Head of caudate nucleus (tissue), 42 donors: ENCODE results near the gene XYLT2.
"Not testable (repeated sequence)": the region's sequence is repeated elsewhere in the genome, so short reads cannot be mapped to it uniquely, and the experiment has no call there.

Experiments
- DNase-seq, 42 donors: peaks; one replicate each; pipeline versions ENCODE4 v3.0.0 to v3.0.0-alpha.2; 2020 to 2021; ENCODE audit warnings: mixed read lengths in 7 of 42
- intact Hi-C: fragments of 100-400 bp; cut with DNase I; formaldehyde crosslinking; loops from one replicate; pipeline ENCODE4 v1.15.0; 2022

Gene XYLT2

DNA sequence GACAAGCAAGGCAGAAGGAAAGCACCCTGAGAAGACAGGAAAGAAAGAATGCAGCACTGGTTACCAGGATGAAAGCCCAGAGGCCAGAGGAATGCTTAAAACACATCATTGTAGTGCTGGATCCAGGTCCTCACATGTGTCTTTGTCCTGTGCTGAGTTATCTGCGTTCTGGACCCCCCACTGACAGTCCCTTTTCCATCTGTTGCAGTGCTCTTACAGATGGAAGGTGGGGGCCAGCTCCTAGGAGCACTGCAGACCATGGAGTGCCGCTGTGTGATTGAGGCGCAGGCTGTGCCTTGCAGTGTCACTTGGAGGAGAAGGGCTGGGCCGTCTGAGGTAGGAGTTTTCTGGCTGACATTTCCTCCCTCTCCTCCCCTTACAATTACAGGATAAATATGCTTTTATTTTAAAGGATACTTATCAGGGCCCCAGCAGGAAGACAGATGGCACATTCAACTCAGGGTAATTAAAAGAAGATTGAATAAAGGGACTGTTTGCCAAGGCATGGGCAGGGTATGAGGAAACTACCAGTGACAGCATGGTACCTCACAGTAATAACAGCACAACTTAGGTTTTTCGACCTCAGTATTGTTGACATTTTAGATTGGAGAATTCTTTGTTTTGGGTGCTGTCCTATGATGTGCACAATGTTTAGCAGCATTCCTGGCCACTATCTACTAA is 30.1 kb downstream of the XYLT2 start:
- intact Hi-C loops = no loop called here
- DNase-seq = no peak

DNA sequence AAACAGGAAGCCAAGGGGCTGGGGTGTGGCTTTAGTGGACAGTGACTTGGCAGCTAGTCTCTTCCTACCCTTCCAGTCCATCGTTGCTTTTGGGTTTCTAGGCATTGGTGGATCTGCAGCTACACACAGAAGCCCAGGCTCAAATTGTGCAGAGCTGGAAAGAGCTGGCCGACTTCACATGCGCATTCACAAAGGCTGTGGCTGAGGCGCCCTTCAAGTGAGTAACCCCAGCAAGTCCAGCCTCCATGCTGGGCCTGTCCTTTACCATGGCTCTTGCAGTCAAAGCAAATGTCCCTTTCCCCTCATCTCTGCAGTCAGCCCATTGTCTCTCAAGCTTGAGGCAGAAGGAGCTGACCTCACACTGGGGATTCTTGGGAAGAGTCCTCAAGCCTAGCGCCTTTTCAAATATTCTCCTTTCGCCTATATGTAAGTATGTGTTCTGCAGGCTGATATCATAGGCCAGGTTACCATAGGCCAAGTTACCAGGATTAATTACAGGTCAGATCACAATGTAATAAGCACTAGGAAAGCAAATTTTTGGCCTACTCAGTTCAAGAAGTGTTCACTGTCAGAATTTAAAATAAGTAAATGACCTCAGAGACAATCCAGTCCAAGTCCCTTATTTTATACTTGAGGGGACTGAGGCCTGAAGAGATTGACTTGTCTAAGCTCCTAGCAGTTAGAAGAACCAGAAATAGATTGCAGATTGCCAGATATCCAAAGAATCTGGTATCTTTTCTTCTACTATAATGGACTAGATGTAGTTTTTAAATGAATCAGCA is 33.6 kb downstream of the XYLT2 start:
- no peak for DNase-seq
- intact Hi-C loops = no loop called here

DNA sequence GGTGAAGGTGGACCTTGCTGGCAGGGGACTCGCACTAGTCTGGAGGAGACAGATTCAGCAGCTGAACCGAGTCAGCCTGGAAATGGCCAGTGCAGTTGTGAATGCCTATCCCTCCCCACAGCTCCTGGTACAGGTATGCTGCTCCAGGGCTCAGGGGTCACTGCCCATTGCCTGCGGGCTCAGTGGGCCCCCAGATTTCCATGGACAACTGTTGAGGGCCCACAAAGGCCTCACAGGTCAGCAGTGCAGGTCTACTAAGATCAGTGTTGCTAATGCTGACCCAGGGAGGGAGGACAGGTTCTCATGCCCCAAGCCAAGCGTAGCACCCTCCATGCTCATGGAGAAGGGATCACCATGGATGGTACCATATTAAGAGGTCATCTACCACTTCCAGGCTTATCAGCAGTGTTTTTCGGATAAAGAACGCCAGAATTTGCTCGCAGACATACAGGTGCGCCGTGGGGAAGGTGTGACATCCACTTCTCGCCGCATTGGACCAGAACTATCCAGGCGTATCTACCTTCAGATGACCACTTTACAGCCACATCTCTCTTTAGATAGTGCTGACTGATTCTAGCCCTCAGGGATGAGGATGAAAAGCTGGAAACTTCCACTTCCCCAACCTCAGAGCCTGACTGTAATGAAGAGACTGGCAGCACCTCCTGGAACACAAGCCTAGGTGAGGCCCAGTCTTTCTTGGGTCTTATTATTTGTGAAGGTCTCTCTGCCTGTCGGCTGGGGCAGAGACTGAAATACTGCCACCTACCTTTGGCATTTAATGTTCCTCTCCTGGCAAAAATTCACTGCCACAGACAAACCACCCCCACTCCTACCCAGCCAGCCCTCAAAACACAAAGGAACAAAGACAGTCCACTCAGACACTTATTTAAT is 34.7 kb downstream of the XYLT2 start:
- intact Hi-C loops = no loop called here
- DNase-seq = no peak

DNA sequence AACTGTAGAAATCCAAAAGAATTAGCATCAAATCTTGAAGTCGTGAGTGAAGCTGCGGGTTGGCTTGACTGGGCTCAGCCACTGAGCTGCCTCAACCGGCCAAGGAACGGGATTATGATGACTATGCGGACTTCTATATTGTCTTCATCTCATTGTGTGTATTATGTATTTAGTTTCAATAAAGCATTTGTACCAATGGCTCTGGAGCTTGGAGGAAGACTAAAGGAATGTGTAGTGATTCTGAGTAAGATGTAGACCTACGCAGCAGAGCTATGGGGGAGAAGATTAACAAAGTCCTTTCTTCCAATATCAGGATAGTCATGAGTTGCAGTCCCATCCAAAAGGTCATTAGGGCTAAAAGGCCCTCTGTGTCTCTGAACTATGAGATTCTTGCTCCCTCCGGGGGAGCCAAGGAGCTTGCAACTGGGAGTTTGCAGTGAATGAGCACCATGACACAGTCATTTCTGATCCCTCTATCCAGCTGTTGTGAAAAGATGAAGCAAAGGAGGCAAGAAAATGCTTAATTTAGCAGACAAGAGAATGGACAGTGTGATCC is 35.4 kb downstream of the XYLT2 start:
- intact Hi-C loops = no loop called here
- DNase-seq = no peak

DNA sequence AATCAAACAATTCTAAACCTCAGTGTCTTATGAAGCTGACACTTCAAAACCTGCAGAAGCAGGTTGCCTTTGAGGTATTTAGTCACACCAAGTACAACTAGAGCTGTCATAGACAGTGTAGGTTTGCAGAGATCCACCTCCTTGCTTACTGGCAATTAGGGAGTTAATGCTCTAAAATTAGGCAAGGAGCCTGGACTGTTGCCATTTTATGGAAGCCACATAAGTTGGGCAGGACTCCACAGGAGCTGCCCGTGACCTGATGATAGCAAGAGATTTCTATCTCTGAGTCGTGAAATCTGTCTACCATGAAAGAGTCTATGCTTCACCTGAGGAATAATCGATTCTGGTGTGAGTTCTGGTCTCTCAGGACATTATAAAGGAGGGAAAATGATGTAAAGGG is 36.0 kb downstream of the XYLT2 start:
- intact Hi-C loops = no loop called here
- DNase-seq = no peak

DNA sequence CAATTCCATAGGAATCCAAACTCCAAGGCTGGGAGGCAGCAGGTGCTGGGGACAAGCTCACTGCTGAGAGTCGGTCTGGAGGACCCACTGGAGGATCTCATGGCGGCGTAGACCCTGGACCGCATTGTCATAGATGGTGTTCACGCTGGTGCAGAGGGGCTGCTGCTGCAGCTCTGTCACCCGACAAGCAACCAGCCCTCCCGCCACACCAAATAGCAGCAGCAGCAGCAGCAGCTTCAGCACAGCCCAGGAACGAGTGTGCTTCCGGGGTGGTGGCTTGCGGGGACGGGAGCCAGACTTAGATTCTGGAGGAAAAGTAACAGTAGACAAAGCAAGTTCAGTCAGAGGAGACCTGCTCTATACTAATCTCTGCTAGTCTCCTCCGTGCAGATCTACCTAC is 37.0 kb downstream of the XYLT2 start:
- intact Hi-C loops = no loop called here

DNA sequence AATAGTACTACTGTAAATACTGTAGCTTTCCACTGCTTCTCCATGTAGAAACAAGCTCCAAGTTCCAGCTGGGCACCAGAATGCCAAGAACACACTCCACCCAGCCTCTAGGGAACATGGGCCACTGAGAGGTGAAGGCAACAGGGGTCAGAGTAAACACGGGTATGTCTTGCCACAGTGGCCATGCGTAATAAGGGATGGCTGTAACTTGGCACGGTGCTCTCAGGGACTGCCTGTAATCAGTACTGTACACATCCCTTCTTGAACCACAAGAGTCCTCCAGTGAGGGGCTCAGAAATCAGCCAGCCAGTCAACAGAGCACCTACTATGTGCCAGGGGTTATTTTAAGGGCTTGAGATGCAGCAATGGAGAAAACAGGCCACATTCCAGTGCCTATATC is 40.6 kb downstream of the XYLT2 start:
- DNase-seq = no peak
- intact Hi-C loops = no loop called here

More for the DNA sequence above, 37.0 kb downstream of the XYLT2 start:
- DNase-seq = no peak

DNA sequence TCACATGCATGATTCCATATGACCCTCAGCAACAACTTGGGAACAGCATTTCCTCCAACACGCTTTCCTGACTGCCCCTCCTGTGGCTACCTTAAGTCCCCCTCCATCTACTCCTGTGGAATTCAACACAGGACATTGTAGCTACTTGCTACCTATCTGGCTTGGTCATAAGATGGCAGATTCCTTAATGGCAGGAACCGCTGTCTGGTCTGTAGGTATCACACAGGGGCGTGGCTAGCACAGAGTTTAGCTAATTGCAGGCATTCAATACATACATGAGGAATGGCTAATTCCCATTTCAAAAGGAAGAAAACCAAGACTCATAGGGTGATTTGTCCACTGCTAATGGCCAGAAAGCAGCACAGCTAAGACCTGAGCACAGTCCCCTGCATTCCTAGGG is 42.8 kb downstream of the XYLT2 start:
- intact Hi-C loops = no loop called here
- DNase-seq = no peak

DNA sequence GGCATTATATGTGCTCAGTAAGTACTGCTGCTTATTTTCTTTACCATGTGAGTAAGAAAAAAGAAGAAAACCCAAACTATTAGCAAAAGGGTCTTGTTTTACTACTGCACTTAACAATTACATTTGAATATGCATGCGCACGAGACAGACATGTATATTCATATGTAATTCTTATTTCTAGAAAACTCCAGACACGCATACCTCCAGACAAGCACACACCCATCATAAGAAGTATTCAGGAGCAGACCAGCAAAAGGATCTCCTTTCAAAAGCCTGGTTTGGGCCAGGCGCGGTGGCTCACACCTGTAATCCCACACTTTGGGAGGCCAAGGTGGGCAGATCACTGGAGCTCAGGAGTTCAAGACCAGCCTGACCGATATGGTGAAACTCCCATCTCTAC is 43.6 kb downstream of the XYLT2 start:
- intact Hi-C loops = no loop called here
- no peak for DNase-seq

DNA sequence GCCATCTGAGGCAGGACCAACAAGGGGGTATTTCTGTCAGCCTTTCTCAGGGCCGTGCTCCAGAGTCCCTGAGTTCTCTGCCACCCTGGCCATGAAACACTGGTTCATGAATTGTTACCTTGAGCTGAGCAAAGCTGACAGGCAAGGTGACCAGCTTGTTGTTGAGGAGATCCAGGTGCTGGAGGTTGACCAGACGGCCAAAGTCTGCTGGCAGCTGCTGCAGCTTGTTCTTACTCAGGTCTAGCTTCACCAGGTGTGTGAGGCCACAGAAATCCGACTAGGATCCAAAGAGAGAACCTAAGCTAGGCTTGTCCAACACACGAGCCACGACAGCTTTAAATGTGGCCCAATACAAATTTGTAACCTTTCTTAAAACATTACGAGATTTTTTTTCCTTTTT is 46.7 kb downstream of the XYLT2 start:
- intact Hi-C loops = no loop called here
- DNase-seq = no peak

DNA sequence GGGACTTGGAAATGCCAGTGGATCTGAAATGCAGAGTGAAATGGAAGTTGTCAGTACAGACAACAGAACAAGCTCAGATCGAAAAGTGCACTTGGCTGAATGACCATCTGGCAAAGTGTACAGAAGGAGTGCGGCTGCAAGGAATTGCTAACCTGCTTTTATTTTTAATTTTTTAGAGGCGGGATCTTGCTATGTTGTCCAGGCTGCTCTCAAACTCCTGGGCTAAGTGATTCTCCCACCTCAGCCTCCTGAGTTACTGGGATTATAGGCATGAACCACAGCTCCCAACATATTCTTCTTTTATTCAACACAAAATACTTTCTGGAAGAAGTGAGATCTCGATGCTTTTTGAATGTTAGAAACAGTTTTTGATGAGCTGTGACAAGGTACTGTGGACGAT is 47.8 kb downstream of the XYLT2 start:
- intact Hi-C loops = no loop called here
- no peak for DNase-seq

DNA sequence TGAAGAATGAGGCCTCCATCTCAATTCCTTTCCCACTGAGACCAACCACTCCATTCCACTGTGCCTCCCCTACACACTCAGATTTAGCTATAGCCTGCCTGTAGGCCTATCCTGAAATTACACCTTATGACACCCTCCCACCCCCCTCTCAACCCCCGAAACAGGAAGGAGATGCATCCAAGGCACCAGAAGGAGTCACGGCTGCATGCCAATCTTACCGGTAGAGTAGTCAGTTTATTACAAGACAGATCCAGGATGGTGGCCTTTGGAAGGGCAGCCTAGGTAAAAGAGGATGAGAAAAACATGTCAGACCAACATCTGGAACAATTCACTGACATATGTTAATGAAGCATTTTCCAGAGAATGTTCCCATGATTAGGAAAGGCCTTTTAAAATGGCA is 48.8 kb downstream of the XYLT2 start:
- DNase-seq = no peak
- intact Hi-C loops = no loop called here

DNA sequence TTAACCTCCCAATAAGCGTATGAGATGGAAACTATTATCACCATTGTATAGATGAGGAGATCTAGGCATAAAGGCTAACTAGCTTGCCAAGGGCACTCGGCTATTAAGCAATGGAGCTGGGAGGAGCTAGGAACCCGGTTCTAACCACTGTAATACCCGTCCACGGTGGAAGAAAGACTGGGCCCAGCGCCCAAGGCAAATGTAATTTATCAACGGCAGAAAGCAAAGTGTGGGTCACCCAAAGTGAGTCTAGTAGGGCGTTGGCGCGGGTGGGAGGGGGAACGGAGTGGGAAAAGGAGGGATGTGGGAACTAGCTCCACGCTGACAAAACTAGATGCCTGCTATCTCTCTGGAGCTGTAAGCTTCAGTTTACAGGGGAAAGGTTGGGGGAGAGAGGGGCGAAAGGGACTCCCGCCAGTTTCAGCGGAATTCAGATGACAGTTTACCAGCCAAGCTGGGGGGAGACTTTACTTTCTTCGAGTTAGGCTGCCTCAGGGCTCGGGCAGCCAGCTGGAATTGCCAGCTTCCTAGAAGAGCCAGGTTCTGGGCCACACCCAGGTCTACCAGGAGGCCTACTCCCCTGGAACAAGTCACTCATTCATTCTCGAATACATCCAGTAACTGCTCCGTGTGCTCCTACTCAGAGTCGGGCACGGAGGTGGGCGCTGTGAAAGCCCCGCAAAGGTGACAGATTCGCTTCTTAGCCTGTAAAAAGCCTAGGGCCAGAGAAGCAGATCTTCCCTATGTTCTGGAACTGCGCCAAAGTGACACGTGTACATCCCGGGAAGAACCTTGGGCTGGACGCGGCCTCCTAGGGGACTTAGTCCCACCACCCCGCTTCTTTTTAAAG is 50.6 kb downstream of the XYLT2 start:
- intact Hi-C loops = no loop called here
- DNase-seq = peak in 23 of 42 donors; percentile 5 to 51 (median 26)

DNA sequence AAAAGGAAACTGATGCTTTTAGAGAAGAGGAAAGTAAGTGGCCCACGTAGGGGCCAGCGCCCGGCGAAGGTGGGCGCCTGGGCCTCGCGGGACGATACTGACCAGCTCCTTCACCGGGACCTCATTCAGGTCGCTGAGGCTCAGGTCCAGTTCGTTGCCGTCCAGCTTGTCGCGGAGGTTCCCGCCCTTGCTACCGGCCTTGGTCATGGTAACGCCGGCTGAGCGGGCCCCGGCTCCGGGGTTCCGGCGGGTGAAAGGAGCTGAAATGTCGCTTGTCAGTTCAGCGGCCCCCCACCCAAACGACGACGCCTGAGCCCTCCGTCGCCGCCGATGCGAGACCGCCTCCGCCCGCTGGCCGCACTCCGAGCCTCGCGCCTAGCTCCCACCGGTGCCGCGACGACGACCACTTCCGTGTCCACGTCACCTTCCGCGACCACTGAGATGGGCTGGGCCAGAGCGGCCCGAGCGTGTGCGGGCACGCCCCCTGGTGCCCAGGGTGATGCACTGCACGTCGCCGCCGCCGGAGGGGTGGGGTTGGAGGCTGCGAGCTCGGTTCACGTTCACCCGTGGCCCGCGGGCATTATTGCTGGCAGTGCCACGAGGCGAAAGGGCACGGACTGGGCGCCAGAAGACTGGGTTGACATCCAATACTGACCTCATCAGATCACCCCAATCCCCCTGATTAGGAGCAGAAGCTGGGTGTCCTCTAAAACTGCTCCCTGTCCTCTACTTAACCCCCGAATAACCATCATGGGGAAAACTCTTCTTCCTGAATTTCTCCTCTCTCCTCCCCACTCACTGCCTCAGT is 51.4 kb downstream of the XYLT2 start, which contains the start of gene LRRC59:
Gene LRRC59 (minus strand): TSS at position 413 of the 808 bp plus-strand sequence. CDS start 206 bp downstream, at position 207.
- intact Hi-C loops = no loop called here
- peak; percentile 70 to 94 (median 88) for DNase-seq

DNA sequence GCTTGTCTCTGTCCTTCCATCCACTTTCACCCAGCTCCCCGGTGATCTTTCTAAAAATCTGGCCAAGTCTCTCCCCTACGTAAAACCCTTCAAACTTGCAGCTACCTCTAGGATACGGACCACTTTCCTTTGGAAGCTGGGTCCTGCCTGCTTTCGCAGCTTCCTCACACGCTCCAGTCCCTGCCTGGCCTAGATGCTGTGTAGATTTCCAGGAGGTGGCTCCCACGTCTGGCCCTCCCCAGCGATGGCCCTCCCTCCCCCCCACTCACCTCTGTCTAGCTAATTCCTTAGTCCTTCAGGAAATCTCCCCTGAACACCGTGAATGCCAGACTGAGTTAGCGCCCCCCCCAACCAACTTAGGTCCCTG is 52.0 kb downstream of the XYLT2 start:
- no peak for DNase-seq
- intact Hi-C loops = no loop called here

DNA sequence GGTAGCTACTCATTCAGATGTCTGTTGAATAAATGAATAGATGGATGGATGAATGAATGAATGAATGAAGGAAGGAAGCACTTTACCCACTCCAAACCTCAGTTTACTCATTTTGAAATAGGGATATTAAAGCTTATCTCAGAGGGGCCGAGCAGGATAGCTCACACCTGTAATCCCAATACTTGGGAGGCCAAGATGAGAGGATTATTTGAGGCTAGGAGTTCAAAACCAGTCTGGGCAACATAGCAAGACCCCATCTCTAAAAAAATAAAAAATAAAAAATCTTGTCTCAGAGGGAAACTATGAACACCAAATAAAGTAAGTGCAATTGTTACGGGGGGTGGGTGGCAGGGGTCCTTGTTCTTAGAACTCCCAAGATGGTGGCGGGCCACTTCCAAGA is 52.7 kb downstream of the XYLT2 start:
- intact Hi-C loops, DNase-seq: not testable (repeated sequence)

DNA sequence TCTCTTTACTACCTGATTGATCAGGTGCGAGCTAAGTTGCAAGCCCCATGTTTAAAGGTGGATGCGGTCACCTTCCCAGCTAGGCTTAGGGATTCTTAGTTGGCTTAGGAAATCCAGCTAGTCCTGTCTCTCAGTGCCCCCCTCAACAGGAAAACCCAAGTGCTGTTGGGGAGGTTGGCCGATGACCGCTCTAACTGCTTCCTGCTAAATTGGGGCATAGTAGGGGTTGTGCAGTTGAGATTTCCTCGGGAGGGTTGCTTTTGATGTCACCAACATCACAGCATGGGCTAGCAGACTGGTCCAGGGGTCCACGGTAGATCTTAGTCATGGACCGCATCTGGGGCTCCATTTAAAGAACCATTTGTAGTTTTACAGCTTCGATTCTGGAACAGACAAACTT is 53.7 kb downstream of the XYLT2 start:
- intact Hi-C loops = not testable (repeated sequence)

DNA sequence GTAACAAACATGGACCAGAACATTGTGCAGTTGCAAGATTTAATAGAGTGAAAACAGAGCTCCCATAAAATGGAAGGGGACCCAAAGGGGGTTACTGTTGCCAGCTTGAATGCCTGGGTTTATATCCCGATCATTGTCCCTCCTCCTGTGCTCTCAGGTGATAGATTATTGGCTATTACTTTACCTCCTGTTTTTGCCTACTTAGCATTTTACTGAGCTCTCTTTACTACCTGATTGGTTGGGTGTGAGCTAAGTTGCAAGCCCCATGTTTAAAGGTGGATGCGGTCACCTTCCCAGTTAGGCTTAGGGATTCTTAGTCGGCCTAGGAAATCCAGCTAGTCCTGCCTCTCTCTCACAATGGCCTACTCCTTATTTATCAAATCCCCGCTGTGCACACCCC is 59.4 kb downstream of the XYLT2 start:
- intact Hi-C loops, DNase-seq: not testable (repeated sequence)

More for the DNA sequence above, 53.7 kb downstream of the XYLT2 start:
- not testable (repeated sequence) for DNase-seq
